ENCODE data around the gene ARL15.

DNA sequence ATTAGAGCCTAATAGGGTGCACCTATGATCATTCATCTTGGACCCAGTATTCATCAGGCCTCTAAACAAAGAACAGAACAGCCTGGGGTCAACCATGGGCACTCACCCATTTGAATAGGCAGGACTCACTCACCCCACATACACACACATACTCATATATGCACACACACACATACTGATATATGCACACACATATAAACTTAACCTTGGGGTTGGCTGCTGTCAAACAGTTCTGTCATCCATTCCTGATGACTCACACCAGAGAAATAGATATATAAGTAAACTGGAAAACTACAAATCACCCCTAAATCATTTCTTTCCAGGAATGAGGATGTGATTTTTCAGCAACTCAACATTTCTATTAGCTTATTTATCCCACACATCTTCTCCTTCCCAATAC lies 51.3 kb downstream of the ARL15 start:
- TF ChIP-seq U2AF1 (optimal IDR thresholded peaks at IDR 0.05; ENCODE audit: low read depth, low read length) (no peak), POLR2AphosphoS5 (IDR thresholded peaks at IDR 0.05; ENCODE audit: control insufficient read depth, insufficient read depth, low read depth, low read length) (no peak), CTCF (IDR thresholded peaks at IDR 0.05 in 2 of 3, conservative IDR thresholded peaks at IDR 0.05 in 1 of 3; ENCODE audit: insufficient read depth in 2 of 3, low read depth in 1 of 3, low read length in 3 of 3) (no peak), CTCFL (IDR thresholded peaks at IDR 0.05; ENCODE audit: borderline replicate concordance, insufficient read depth, low read depth, low read length, poor library complexity, severe bottlenecking) (no peak)

Data from K562 (cell line).